ENCODE results near the gene NUDT13.

- no peak for TF ChIP-seq CTCF (IDR thresholded peaks at IDR 0.05)
- TF ChIP-seq ZFX (IDR thresholded peaks at IDR 0.05; ENCODE audit: borderline replicate concordance), result no peak
These were observed 14.7 kb upstream of the NUDT13 start for GRCh38 chr10:73095481-73096021.
